HG02759 (cell line): ENCODE results near the gene CACNA1H.
"Not testable (repeated sequence)": the region's sequence is repeated elsewhere in the genome, so short reads cannot be mapped to it uniquely, and the experiment has no call there.

Source experiments
- ATAC-seq: cut with Tn5 transposase; IDR thresholded peaks from one replicate; pipeline ENCODE4 v1.9.1; 2021; ENCODE audit warnings: mild to moderate bottlenecking, moderate library complexity; ENCODE audit not compliant: unreplicated experiment

Gene CACNA1H

DNA sequence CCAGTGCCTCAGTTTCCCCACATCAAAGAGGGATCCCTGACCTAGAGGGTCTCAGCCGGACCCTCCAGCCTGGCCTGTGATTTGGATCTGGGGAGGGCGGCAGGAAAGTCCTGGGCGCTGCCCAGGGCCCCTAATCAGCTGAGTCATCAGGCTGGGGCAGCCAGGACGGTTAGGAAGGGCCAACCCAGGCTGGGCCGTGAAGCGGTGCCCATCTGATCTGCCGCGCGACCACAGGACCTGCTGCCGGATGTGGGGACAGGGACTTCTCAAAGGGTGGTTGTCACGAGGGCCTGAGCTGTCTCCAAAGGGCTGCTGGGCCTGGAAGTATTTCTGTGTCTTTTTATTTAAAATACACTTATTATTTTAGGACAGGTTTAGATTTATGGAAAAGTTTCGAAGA is 92.0 kb downstream of the CACNA1H start:
- no peak for ATAC-seq

GRCh38 chr16:1245452-1246020 is 92.6 kb downstream of the CACNA1H start:
- ATAC-seq = no peak

DNA sequence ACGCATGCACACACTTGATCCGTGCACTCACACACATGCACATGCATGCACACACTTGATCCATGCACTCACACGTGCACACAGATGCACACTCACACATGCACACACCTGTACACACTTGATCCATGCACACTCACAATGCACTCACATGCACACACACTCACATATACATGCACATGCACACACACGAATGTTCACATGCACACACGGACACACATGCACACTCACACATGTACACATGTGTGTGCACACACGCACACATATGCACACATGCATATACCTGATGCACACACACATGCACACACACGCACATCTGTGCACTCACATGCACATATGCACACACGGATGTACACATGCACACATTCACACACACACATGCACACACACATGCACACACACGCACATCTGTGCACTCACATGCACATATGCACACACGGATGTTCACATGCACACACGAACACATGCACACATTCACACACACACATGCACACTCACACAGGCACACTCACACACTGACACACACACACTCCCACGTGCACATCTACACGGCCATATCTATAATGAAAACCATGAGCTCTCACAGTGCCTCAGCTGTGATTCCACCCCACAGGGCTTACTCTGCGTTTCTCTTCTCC is 95.1 kb downstream of the CACNA1H start:
- ATAC-seq = not testable (repeated sequence)

DNA sequence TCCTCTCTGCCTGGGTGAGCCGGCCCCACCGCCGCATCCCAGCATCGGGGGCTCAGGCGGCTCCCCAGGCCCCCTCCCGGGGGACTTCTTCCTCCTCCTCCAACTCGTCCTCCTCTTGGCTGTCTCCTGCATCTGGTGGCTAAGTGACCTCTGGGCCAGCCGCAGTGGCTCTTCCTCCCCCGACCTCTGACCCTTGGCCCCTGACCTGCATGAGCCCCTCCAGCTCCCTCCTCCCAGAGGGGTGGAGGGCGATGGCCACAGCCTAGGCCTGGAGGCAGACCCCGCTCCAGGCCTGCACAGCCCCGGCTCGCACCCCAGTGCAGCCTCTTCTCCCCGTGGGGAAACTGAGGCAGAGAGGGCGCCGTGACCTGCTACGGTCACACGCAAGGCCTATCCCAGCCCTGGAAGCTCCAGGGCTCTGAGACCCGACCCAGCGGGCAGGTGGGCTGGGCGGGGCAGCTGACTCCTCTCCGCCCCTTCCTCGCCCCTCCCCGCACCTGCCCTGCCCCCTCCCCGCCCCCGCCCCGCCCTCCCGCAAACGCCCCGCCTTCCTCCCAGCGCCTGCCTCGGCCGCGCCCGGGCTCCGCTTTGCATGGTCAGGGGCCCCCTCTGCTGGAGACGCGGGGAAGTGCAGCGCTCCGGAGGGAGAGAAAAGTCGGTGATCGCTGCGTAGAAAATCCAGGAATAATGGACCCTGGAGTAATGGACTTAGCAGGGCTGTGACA is 96.3 kb downstream of the CACNA1H start:
- ATAC-seq = not testable (repeated sequence)

DNA sequence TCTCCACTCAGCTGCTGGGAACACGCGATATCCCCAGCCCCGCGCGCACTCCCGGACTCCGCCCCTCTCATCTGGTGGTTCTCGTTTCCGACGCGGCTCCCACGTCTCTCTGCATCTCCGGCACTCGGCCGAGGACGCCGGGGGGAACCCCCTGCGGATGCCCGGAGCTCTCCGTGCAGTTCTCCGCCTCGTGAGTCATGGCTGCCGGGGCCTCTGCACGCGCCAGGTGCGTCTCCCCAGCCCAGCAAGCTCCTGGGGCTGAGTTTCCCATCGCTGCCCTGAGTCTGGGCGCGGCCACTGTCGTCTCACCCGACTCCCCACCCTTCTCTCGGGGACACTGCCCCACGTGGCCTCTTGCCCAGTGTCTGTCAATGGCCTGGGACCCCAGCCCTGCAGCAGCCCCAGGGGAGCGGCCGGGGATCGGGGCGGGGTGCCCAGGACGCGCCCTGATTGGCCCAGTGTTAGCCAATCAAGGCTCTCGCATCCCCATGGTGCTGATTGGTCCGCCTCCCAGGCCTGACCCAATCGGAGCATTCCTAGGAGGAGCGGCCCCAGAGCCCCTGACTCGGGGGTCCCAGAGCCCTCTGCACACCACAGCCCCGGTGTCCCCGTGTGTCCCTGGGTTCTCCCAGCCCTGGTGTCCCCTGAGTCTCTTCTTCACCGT is 100.9 kb downstream of the CACNA1H start:
- not testable (repeated sequence) for ATAC-seq

- ATAC-seq = not testable (repeated sequence)
These were observed 101.9 kb downstream of the CACNA1H start for GRCh38 chr16:1254821-1255220.

- ATAC-seq = not testable (repeated sequence)
These were observed 102.6 kb downstream of the CACNA1H start, which contains the start of gene TPSD1 for GRCh38 chr16:1255276-1256122. TPSD1 (plus strand) TSS chr16:1256069; CDS start chr16:1256281, 212 bp downstream.

GRCh38 chr16:1256296-1256873 is 103.5 kb downstream of the CACNA1H start:
- not testable (repeated sequence) for ATAC-seq

GRCh38 chr16:1256874-1257322 is 104.0 kb downstream of the CACNA1H start:
- ATAC-seq = no peak

DNA sequence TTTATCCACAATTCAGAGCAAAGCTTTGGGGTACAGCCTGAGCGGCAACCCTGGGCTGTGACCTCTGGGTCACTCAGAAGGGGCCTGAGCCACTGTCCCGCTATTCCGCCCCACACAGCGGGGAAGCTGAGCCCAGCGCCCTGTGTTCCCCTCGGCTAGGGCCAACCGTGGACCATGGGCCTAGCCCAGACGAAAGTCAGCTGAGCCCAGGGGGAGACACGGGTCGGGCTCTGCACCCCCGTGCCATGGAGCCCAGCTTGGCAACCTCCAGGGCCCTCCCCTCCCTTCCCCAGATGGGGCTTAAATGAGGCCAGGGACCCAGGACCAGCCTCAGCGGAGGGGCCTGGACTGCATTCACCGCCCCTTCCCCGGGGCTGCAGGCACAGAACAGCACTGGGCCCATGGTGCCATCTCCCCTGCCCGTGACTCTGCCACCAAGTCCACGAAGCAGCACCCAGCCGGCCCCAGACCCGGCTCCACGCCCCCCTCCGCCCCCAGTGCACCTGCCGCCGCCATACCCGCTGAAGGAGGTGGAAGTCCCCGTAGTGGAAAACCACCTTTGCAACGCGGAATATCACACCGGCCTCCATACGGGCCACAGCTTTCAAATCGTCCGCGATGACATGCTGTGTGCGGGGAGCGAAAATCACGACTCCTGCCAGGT is 104.8 kb downstream of the CACNA1H start:
- ATAC-seq = no peak

GRCh38 chr16:1258225-1258600 is 105.3 kb downstream of the CACNA1H start:
- ATAC-seq = no peak

GRCh38 chr16:1258906-1259759 is 106.2 kb downstream of the CACNA1H start:
- no peak for ATAC-seq

- no peak for ATAC-seq
These were observed 106.8 kb downstream of the CACNA1H start for GRCh38 chr16:1259760-1260068.

- no peak for ATAC-seq
These were observed 107.3 kb downstream of the CACNA1H start for GRCh38 chr16:1260101-1260680.

- no peak for ATAC-seq
These were observed 108.4 kb downstream of the CACNA1H start for GRCh38 chr16:1261131-1261892.

DNA sequence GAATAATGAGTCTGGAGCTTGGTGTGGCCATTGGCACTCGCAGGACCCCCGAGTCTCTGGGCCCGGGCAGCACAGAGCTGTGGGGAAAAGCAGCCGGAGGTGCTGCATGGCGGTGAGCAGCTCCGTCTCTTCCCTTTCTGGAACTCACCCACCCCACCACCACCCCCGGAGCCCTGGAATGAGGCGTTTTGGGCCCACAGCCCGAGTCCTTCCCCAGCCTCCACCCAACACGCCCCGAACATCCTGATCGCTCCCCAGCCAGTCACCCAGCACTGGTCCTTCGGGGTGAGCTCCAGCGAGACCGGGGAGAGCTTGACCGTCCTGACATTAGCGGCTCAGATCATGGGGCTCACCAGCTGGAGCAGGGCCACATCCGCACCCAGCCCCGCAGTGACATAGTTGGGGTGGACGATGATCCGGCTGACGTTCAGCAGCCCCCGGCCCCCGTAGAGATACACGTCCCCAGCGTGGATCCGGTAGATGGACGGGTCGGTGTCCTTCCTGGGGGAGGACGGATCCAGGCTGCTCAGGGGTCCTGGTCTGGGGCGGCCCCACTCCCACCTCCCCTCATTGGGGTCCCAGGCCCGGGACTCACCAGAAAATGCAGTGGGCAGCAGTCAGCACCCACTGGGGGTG is 109.4 kb downstream of the CACNA1H start:
- ATAC-seq = no peak

DNA sequence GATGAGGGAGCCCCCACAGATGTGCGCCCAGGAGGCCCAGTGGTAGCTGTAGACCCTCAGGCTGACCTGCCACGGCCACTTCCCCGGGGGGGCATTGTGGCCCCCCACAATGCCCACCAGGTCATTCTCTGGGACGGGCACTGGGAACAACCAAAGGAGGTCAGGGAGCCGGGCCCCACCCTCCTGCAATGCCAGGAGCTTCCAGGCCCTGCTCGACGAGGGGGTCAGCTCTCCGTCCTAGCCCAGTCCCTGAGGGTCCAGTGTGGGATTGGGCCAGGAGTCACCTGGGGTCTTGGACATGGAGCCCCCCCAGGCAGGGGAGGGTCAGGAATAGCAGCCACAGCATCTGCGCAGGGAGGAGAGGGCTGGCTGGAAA is 109.9 kb downstream of the CACNA1H start:
- ATAC-seq = no peak
